Myocyte (in vitro differentiated cells): Measurements from ENCODE around the gene SYK. TPM values are rescaled to one million over a fixed set of nuclear protein-coding genes. Genes with fewer than 3 reads are reported as not detected.
A peak's percentile ranks its signal among the peaks of the same experiment; 100 is the strongest.
"Not testable (repeated sequence)": the region's sequence is repeated elsewhere in the genome, so short reads cannot be mapped to it uniquely, and the experiment has no call there.

Experiments used
- DNase-seq: peaks from one replicate; pipeline ENCODE4 v3.0.0-alpha.2; 2012; ENCODE audit warnings: low read depth
- total RNA-seq: library from RNA; depleted of rRNA; stranded (reverse); fragments of >200 nt; gene quantifications from 2 replicates; pipeline ENCODE4 v1.2.3, GENCODE V29; 2014

The SYK gene
- total RNA-seq, 1 donor from 2014 or later = not detected

DNA sequence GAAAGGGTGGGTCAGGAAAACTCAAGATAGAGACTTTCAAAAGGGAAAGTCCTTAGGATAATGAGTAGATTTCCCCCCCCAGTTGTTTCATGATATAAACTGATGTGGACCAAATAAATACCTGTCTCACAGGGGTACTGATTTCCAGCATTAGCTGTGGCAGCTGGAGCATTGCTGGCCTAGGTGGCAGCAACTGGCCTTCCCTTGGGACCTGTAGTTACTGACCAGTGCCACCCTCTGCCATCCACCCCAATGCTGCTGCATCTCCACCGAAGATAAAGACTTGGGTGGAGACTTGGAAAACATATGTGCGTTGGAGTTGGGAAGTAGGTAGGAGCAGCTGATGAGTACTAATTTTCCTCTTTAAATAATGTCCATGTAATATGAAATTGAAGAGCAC, 71.8 kb downstream of the SYK start:
- DNase-seq = no peak

DNA sequence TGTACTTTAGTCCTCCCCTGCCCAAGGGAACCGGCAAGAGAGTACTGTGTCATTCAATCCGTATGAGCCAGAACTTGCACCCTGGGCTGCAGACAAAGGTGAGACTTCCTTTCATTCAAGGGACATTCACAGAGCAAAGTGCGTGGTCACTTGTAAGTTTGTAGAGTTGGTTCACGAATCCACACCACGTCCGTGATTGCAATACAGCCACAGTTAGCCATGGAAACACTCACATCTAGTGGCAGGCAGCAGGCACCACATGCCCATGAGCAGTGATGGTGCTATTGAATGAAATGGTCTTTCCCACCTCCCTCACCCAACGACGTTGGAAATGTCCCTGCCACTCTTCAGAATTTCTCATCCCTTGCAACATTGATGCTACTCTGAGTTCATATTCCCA, 72.6 kb downstream of the SYK start:
- no peak for DNase-seq

DNA sequence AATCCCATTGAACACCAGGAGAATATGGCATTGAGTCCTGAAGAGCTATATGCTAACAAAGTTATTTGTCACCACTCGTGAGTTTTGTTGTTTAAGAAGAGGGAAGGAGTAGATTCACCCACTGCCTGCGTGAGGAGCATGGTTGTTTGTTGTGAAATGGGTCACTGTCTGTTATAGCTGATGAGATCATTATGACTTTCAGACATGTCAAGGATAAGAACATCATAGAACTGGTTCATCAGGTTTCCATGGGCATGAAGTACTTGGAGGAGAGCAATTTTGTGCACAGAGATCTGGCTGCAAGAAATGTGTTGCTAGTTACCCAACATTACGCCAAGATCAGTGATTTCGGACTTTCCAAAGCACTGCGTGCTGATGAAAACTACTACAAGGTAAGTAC, 76.9 kb downstream of the SYK start:
- no peak for DNase-seq

DNA sequence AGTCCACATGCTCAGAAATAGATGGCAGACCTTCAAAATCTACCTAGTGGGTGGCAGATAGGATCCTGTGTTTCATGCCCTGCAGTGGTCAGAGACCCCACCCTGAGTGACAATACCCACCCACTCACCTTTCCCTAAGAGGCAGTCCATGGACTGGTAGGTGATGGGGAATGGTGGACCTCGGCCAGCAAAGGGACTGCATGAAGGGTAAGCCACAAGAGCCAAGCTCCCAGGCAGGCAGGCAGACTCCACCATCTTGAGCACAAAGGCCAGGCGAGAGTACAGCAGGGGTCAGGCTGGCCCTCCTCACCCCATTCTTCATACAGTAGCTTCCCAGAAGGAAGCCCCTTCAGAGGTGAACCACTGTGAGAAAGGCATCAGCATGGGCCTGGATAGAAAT, 78.4 kb downstream of the SYK start:
- DNase-seq = no peak

DNA sequence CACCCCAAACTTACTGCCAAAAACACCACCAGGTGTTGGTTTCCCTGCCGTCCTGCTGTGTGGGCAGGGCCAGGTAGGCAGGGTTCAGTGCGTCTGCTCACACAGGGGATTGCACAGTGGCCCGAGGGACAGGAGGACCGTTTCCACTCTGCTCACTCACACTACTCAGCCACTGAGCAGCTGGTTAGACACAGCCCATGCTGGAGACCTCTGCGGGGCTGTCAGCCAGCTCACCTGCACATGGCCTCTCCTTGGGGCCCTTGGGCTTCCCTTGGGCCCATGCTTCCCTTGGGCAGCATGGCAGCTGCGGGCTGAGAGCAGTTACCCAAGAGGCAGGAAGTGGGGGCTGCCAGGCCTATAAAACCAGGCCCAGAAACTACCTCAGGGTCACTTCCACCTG, 79.0 kb downstream of the SYK start:
- no peak for DNase-seq

DNA sequence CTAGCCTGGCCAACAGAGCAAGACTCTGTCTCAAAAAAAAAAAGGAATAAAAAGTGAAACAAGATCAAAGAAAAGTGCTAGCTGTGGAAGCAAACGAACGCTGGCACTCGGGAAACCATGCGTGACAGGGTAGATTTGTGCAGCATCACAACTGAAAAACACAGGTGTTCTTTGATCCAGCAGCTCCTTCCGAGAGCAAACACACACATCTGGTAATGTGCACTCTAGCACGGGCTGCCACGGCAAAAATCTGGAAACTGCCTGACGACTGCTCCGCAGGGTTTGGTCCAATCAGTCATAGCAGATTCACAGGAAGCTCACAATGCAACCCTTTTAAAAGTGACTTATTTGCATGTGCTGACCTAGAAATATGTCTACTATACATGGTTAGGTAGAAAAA, 80.0 kb downstream of the SYK start:
- DNase-seq = no peak

DNA sequence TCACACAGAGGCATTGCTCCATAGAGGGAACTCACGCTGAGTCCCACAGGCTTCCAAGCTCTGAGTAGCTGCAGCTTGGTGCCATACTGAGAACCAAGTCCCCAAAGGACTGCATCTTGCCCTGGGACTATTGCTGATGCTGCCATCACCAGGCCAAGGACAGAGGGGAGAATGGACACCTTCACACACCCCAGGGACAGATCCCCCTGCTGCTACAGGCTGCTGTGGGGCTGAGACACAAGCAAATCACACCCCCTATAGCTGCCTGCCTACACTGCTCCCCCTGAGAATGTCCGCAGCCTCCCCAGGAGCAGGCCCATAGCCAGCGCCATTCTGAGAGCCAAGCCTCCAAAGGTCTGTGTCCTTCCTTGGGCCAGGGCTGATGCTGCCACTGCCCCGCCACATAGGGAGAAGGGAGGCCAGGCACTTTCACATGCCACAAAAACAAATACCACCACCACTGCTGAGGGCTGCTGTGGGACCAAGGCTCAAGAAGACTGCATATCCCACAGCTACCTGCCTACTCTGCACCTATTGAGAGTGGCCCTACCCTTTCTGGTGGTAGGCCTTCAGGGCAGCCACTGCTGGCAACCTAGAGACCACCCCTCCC, 81.5 kb downstream of the SYK start:
- DNase-seq = no peak

DNA sequence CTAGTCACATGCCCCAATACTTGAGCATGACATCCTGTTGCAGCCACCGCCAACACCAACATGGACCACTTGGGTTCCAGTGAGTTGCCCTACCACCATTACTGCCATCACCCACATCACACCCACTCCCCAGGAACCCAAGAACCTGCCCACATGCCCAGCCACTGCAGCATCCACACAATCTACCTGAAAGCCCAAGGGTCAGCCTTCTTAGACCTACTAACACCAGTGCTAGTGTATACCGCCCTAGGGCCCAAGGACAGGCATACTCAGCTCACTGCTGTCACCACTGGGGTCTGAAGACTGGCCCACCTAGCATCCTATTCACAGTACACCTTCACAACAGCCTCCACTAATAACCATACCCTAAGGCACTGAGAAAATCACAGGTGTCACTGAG, 82.0 kb downstream of the SYK start:
- DNase-seq = no peak

DNA sequence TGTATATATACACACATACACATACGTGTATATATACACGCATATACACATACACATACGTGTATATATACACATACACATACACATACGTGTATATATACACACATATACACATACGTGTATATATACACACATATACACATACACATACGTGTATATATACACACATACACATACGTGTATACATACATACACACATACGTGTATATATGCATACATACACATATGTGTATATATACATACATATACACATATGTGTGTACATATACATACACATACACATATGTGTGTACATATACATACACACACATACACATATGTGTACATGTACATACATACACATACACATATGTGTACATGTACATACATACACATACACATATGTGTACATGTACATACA, 82.6 kb downstream of the SYK start:
- no peak for DNase-seq

DNA sequence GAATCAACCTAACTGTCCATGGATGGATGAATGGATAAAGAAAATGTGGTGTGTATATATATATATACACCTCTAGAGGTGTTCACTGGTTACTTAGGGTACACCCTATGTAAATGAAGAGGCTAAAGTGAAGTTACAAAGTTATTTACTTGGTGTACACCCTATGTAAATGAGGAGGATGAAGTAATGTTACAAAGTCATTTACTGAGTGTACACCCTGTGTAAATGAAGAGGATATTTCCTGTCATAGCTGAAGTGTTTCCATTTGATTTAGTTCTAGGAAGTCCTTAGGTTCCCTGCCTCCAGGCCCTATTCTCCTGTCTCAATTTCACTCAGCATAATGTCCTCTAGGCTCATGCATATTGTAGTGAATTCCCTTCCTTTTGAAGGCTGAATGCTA, 85.2 kb downstream of the SYK start:
- DNase-seq = not testable (repeated sequence)

DNA sequence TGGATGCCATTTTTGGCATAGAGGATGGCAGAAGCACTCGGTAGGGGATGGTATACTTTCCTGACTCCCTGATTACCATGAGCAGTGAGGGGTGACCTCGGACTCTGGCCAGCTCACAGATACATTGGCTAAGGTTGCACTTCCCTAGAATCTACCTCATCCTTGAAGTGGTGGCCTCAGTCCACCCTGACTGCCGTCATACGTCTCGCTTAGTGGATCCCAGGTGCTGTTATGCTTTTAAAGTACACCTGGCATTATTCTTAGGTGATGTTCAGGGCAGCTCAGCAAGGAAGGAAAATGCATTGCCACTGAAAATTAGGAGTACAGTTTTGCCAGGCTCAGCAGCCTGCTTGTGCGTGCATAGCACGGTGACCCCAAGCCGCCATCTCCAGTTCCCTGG, 87.3 kb downstream of the SYK start:
- DNase-seq = no peak

DNA sequence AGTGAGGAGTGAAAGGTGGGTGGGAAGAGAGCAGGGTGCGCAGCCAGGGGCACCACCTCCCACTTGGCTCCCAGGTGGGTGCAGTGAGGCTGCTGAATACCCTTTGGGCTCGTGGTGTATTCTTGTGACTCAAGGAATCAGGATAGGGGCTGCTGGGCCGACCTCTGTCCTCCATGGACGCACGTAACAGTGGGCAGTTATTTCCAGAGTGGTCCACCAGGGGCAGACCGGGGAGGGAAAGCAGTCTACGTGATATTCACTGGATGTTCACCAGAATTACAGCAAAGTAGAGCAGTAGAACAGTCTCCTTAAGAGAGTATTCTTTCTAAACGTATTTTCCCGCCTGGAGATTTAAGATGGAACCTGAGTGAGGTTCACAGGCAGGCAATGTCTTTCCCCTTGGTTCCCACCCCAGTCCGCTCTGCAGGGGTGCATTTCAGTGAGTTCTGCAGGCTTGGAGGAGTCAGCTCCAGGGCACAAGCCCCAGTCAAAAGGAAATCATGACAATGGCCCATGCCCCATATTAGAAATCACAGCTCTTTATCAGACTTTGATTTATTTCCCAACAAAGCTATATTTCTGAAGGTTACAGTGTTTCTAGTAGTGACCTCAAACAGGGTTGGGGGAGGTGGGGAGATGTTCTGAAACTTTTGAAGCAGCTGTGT, 88.7 kb downstream of the SYK start:
- DNase-seq = no peak

DNA sequence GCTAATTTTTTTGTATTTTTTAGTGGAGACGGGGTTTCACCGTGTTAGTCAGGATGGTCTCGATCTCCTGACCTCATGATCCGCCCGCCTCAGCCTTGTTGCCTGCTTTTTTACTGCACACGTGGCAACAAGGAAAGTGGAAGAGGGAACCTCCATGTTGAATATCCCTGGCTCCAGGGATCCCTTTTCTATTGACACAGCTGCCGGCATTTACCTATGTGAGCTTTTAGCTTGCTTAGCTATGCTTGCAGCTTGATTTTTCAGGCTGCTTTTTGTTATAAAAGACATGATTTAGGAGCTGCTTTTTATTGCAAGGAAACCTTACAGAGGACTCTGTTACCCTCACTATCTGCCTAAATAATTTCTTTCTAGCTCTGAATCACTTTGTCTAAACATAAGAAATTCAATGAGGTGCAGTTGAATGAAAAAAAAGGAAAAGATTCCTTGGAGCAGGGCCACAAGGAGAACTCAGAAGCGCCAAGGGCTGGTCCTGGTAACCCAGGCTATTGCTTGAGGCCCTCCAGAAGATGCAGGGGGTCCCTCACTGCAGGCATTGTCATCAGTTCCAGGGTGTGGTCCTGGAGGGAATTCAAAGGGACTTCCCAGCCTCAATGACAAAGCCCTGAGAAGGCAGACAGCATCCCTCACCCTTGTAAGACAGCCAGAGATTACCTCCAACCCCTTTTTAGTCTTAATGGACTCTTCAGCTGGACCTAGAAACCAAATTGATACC, 89.9 kb downstream of the SYK start:
- DNase-seq = no peak

DNA sequence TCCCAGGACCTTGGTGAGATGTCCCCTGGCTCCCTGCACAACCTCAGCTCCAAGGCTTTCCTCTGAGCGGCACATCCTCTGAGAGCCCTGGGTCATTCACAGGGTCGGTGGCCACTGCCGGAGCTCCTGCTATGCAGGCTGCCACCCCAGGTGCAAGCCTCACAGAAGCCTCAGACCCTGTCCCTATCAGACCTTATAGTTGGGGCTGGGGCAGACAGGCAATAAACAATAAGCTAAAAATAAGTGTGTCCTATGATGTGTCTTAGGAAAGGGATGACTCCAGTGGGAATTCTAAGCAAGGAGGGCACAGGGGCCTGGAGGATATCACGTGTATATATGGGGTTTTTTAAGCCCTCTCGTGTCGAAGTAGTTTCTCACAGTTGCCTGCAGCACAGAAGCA, 91.3 kb downstream of the SYK start:
- no peak for DNase-seq

DNA sequence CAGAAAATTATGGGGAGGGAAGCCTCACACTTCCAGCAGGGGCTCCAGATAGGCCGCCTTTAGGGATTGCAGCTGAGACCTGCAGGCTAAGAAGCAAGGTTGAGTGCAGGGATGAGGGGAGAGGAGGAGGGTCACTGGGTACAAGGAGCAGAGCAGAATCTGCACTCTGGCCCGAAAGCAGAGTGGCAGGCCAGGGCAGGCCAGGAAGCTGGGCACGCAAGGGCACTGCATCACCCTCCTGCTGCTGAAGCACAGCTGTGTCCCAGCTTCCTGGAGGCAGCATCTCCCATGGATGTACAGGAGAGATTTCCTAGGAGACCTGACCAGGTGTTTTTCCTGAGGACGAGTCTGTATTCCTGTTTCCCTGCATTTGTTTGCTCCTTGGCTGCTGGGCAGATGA, 92.1 kb downstream of the SYK start:
- DNase-seq = no peak

DNA sequence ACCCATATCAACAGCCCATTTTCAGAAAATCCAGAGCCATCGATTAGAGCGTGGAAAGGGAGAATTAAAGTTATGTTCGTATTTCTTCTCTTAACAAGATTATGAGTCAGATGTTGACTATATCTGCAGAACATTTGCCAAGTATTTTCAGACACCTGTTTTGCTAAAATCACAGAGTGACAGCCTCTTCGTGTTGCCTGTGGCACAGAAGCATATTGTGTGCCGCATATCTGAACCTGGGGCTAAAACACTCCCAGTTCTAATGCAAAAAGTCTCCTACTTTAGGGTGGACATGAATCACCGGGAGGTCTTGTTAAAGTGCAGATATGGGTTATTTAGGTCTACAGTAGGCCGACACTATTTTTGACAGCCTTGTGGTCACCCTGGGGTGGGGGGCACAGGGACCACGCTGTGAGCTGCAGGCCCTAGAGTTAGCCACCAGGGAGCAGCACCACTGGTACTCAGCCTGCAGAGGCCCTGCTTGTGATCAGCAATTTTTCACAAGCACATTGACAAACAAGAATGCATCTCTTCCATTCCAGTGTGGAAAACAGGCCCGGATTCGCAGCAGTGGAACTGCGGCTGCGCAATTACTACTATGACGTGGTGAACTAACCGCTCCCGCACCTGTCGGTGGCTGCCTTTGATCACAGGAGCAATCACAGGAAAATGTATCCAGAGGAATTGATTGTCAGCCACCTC, 93.5 kb downstream of the SYK start:
- DNase-seq = peak; percentile 70

DNA sequence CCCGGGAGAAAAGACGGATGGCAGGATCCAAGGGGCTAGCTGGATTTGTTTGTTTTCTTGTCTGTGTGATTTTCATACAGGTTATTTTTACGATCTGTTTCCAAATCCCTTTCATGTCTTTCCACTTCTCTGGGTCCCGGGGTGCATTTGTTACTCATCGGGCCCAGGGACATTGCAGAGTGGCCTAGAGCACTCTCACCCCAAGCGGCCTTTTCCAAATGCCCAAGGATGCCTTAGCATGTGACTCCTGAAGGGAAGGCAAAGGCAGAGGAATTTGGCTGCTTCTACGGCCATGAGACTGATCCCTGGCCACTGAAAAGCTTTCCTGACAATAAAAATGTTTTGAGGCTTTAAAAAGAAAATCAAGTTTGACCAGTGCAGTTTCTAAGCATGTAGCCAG, 94.2 kb downstream of the SYK start:
- DNase-seq = no peak

DNA sequence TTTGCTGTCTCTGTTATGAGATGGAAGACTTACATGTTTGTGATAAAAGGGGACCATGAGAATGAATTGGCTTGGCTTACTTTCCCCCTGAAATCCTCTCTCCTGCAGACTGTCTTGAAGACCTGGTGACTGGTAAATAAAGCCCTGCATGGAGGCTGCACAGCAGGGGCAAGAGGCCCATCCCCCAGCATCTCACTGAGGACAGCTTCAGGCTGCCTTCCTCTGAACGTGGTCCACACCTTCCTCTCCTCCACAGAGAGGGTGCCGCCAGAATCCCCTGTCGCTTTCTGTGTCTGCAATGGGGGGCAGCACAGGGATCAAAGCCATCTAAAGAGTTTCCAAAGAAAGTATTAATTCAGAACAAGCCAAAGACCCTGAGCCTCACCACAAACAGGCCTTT, 94.6 kb downstream of the SYK start:
- DNase-seq = no peak

DNA sequence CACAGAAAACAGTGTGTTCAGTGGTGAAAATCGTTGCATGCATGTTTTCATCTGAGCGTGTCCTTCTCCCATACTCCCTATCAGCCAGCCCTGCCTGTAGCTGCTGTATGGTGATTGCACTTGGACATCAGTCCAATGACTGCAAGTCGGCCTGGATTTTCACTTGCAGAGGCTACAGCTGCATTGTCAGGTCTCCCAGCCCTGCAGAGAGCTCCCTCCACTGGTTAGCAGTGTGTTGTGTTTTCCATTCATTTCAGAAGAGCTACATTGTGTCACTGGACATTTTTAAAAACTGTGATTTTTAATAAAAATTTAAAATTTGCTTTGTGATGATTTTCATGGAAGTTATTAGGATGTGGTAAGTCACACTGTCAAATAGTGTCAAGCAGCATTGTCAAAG, 96.6 kb downstream of the SYK start:
- no peak for DNase-seq

DNA sequence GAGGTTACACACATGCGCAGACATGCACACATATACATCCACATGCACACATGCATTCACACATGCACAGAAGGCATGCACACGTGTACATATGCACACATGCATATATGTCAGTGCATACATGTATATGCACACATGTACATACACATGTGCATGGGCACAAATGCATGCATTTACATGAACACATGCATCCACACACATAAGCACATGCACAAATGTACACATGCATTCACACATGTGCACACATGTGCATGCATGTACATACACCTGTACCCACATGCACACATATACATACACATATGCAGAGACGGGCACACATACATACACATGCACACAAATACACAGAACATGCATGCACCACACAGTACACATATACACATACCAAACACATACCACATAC, 97.7 kb downstream of the SYK start:
- no peak for DNase-seq

DNA sequence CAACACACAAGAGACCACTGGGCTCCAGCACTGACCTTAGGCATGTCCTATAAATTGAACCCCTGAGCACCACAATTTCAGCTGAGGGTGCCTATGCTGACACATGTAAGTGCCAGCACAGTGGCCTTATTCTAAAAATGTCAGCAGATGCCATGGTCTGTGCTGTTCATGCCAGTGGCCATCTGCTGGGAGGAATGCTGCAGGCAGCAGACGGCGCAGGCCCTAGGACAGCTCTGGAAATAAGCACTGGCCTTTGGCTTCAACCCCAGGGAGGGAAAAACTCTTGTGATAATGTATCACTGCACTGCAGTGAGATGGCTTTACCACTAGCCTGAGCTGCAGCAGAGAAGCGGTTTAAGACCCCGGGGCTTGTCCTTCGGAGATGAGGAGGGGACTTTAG, 98.5 kb downstream of the SYK start:
- DNase-seq = peak; percentile 72

DNA sequence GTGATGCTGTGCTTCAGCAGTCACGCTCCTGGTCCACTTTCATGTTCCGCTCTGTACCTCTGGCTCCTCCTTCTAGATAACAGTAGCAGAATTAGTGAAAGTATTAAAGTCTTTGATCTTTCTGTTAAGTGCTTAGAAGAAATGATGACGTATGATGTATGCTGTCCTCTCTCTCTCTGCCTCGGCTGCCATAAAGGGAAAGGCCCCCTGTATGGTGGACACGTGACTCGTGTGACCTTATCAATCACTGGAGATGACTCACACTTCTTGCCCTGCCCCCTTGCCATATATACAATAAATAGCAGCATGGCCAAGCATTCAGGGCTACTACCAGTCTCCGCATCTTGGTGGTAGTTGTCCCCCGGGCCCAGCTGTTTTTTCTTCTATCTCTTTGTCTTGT, 100.3 kb downstream of the SYK start:
- DNase-seq = no peak
